ENCODE data around the gene MMADHC.
"Not testable (repeated sequence)": the region's sequence is repeated elsewhere in the genome, so short reads cannot be mapped to it uniquely, and the experiment has no call there.

Gene MMADHC

DNA sequence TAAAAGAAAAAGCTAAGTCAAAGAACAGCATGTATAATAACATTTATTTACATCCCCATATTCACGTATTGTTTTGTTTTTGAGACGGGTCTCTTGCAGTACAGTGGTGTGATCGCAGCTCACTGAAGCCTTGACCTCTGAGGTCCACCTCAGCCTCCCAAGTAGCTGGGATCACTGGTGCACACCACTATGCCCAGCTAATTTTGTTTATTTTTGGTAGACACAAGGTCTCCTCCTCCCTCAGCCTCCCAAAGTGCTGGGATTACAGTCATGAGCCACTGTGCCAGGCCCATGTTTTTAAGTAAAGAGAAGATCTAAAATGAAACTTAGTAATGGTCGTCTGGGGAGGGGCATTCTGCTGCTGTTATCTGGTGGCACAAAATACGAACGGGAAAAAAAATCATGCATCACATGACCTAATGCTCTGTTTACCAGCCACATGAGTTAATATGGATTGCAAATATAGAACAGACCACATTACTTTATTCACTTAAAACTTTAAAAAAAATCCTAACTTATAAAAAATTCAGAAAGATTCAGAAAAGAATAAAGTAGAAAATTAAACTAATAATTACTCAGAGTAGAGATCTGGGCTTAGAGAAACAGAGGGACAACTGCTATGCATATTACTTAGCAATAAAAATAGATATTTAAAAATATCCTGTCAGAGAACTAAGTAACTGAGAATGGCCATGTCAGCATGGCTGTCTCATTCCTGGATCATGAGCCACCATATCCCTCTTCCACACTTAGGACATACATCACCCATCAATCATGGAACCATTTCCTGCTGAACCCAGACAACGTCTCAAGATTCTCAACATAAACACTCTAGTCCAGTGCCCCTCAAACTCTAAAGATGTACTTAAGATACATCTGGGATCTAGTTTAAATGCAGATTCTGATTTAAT lies 7.3 kb downstream of the MMADHC start:
- Mint-ChIP-seq H3K36me3 (ENCODE audit: low read depth) (peaks cover 72% of the 10 kb centered on the region), H3K27ac (no peak overlapping the region), H3K9me3 (no peaks in the 10 kb centered on the region), H3K4me3 (no peak overlapping the region), H3K27me3 (no peaks in the 10 kb centered on the region), H3K4me1 (ENCODE audit: low read depth) (peaks cover 37% of the 10 kb centered on the region)
- intact Hi-C loops (cut with micrococcal nuclease): loop anchor here (10.0 kb wide), 1 partner anchor 1865 kb away; no protein-coding TSS in a partner anchor

DNA sequence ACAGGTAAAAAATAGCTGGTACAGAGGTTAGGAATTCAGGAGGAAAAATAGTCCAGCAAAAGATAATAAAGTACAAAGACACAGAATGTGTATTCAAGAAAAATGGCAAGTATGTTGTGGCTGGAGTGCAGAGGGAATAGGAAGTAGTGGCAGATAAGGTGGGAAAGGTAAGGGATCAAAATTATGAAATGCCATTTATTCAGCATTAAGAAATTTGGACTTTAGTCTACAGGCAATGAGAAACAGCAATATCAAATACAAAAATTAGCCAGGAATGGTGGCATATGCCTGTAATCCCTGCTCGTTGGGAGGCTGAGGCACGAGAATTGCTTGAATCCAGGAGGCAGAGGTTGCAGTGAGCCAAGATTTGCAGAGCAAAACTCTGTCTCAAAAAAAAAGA lies 10.3 kb downstream of the MMADHC start:
- intact Hi-C loops (cut with micrococcal nuclease): loop anchor here (10.0 kb wide), 1 partner anchor 1868 kb away; no protein-coding TSS in a partner anchor
- H3K4me3 Mint-ChIP-seq: no peak overlapping the region
- peaks cover 73% of the 10 kb centered on the region for H3K36me3 Mint-ChIP-seq (ENCODE audit: low read depth)

GRCh38 chr2:149575752-149576151 lies 11.8 kb downstream of the MMADHC start:
- intact Hi-C loops (cut with micrococcal nuclease): loop anchor here (10.0 kb wide), 1 partner anchor 1869 kb away; no protein-coding TSS in a partner anchor
- Mint-ChIP-seq H3K4me3 (no peak overlapping the region), H3K9me3 (no peaks in the 10 kb centered on the region), H3K27me3 (no peaks in the 10 kb centered on the region), H3K27ac (no peak overlapping the region), H3K36me3 (ENCODE audit: low read depth) (peaks cover 62% of the 10 kb centered on the region), H3K4me1 (ENCODE audit: low read depth) (peaks cover 20% of the 10 kb centered on the region)

More for the DNA sequence above, 10.3 kb downstream of the MMADHC start:
- H3K9me3 Mint-ChIP-seq: no peaks in the 10 kb centered on the region
- no peak overlapping the region for H3K27ac Mint-ChIP-seq
- H3K4me1 Mint-ChIP-seq (ENCODE audit: low read depth): peaks cover 20% of the 10 kb centered on the region
- no peaks in the 10 kb centered on the region for H3K27me3 Mint-ChIP-seq

- H3K36me3 Mint-ChIP-seq (ENCODE audit: low read depth): peaks cover 60% of the 10 kb centered on the region
- no peak overlapping the region for H3K4me3 Mint-ChIP-seq
- H3K4me1 Mint-ChIP-seq (ENCODE audit: low read depth): peaks cover 15% of the 10 kb centered on the region
- H3K9me3 Mint-ChIP-seq: no peaks in the 10 kb centered on the region
- H3K27ac Mint-ChIP-seq: no peak overlapping the region
- intact Hi-C loops (cut with micrococcal nuclease): loop anchor here (10.0 kb wide), 1 partner anchor 1870 kb away; no protein-coding TSS in a partner anchor
- no peaks in the 10 kb centered on the region for H3K27me3 Mint-ChIP-seq
These were observed 12.3 kb downstream of the MMADHC start for GRCh38 chr2:149575277-149575676.

DNA sequence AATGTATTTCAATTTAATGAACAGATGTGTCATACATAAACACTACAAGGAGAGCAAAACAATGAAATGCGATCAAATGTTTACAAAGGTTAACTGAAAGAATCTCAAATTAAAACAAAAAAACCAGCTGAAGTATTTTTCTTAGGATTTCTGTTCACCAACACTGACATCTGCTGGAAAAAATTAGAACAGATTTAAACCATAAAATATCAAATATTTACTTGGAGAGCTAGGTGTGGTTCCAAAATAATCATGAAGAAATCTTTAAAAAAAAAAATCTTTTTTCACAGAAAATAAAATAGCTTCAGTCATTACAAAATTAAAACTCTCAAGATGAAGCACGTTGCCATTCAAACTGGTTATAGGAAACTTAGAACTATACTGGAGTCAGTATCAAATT lies 13.8 kb downstream of the MMADHC start:
- H3K9me3 Mint-ChIP-seq: no peaks in the 10 kb centered on the region
- H3K27me3 Mint-ChIP-seq: no peaks in the 10 kb centered on the region
- peaks cover 68% of the 10 kb centered on the region for H3K36me3 Mint-ChIP-seq (ENCODE audit: low read depth)
- no peak overlapping the region for H3K27ac Mint-ChIP-seq
- H3K4me3 Mint-ChIP-seq: no peak overlapping the region
- peaks cover 10% of the 10 kb centered on the region for H3K4me1 Mint-ChIP-seq (ENCODE audit: low read depth)
- intact Hi-C loops (cut with micrococcal nuclease): loop anchor here (10.0 kb wide), 1 partner anchor 1871 kb away; no protein-coding TSS in a partner anchor

DNA sequence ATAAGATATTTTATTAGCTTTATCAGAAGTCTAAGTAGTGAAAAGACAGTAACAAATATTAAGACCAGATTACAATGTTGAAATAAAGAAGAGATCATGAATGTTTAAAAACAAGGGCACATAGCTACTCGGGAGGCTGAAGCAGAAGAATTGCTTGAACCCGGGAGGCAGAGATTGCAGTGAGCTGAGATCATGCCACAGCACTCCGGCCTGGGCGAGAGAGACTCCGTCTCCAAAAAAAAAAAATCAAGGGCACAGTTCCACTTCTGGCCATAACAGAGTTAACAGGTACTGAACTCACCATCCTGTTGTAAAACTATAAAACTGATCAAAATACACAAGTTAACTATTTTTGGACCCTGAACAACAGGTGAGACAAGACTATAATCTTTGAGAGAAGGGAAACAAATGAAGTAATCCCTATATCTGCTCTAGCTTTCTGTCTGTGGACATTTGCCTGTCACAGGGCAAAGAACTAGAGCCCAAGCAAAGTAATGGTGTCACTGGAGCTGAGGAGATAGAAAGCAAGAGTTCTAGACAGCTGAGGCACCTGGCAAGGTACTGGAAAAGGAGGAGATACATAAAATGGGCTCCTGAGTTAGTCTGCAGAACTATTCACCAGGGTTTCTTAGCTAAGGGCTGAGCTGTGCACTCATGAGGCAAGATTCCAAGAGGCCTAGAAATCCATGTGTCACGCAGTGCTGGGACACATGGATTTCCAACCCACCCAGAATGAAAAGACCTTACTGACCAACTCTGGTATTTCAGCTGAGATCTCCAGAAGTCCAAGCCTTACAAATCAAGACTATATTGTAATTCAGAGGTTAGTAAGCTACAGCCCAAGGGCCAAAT lies 15.2 kb downstream of the MMADHC start:
- Mint-ChIP-seq H3K36me3 (ENCODE audit: low read depth) (peaks cover 64% of the 10 kb centered on the region), H3K27me3 (no peaks in the 10 kb centered on the region), H3K9me3 (no peaks in the 10 kb centered on the region), H3K4me1 (ENCODE audit: low read depth) (peaks cover 5% of the 10 kb centered on the region), H3K27ac (no peak overlapping the region), H3K4me3 (no peak overlapping the region)
- intact Hi-C loops (cut with micrococcal nuclease): loop anchor here (10.0 kb wide), 1 partner anchor 1872 kb away; no protein-coding TSS in a partner anchor

- intact Hi-C loops (cut with micrococcal nuclease): no loop called here
- Mint-ChIP-seq H3K36me3 (ENCODE audit: low read depth) (peaks cover 60% of the 10 kb centered on the region), H3K4me3 (no peak overlapping the region), H3K4me1 (ENCODE audit: low read depth) (no peaks in the 10 kb centered on the region), H3K9me3 (no peaks in the 10 kb centered on the region), H3K27me3 (no peaks in the 10 kb centered on the region), H3K27ac (no peak overlapping the region)
These were observed 19.4 kb downstream of the MMADHC start for GRCh38 chr2:149568138-149568537.

GRCh38 chr2:149566652-149567051 lies 20.9 kb downstream of the MMADHC start:
- intact Hi-C loops (cut with micrococcal nuclease): no loop called here
- Mint-ChIP-seq H3K9me3 (no peaks in the 10 kb centered on the region), H3K27me3 (no peaks in the 10 kb centered on the region), H3K36me3 (ENCODE audit: low read depth) (peaks cover 46% of the 10 kb centered on the region), H3K27ac (no peak overlapping the region), H3K4me3 (no peak overlapping the region), H3K4me1 (ENCODE audit: low read depth) (no peaks in the 10 kb centered on the region)

- H3K4me3 Mint-ChIP-seq; intact Hi-C loops (cut with micrococcal nuclease); H3K27ac Mint-ChIP-seq; H3K9me3 Mint-ChIP-seq; H3K4me1 Mint-ChIP-seq (ENCODE audit: low read depth); H3K27me3 Mint-ChIP-seq: not testable (repeated sequence)
- peaks cover 46% of the 10 kb centered on the region for H3K36me3 Mint-ChIP-seq (ENCODE audit: low read depth)
These were observed 21.9 kb downstream of the MMADHC start for GRCh38 chr2:149565625-149566024.

- no peak overlapping the region for H3K27ac Mint-ChIP-seq
- H3K4me1 Mint-ChIP-seq (ENCODE audit: low read depth): no peaks in the 10 kb centered on the region
- no peak overlapping the region for H3K4me3 Mint-ChIP-seq
- H3K9me3 Mint-ChIP-seq: no peaks in the 10 kb centered on the region
- no peaks in the 10 kb centered on the region for H3K27me3 Mint-ChIP-seq
- intact Hi-C loops (cut with micrococcal nuclease): no loop called here
- peaks cover 41% of the 10 kb centered on the region for H3K36me3 Mint-ChIP-seq (ENCODE audit: low read depth)
These were observed 22.6 kb downstream of the MMADHC start for GRCh38 chr2:149564983-149565382.

DNA sequence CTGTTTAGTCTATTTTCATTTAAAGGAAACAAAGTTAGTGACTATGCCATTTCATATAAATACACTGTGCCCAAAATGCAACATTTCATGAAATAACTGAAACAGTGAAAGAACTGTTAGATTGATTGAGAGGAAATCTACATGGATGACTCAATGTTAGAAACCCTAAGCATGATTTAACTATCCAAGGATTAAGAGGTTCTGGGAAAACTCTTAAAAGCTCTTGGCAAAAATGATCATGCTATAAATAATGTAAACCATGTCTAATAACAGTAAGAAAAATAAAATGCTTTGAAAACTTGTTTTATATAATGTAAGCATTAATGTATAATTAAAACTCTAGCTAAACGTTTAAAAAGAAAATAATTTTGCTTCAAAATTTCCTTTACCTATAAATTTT lies 23.5 kb downstream of the MMADHC start:
- H3K4me1 Mint-ChIP-seq (ENCODE audit: low read depth): no peaks in the 10 kb centered on the region
- intact Hi-C loops (cut with micrococcal nuclease): no loop called here
- H3K4me3 Mint-ChIP-seq: no peak overlapping the region
- H3K9me3 Mint-ChIP-seq: no peaks in the 10 kb centered on the region
- peaks cover 32% of the 10 kb centered on the region for H3K36me3 Mint-ChIP-seq (ENCODE audit: low read depth)
- H3K27ac Mint-ChIP-seq: no peak overlapping the region
- H3K27me3 Mint-ChIP-seq: no peaks in the 10 kb centered on the region

- no peak overlapping the region for H3K27ac Mint-ChIP-seq
- H3K4me3 Mint-ChIP-seq: no peak overlapping the region
These were observed 25.3 kb downstream of the MMADHC start for GRCh38 chr2:149562324-149562723.

GRCh38 chr2:149561309-149561926 lies 26.2 kb downstream of the MMADHC start:
- no peaks in the 10 kb centered on the region for H3K4me1 Mint-ChIP-seq (ENCODE audit: low read depth)
- no peaks in the 10 kb centered on the region for H3K27me3 Mint-ChIP-seq
- H3K4me3 Mint-ChIP-seq: no peak overlapping the region
- no peak overlapping the region for H3K27ac Mint-ChIP-seq
- no peaks in the 10 kb centered on the region for H3K9me3 Mint-ChIP-seq
- H3K36me3 Mint-ChIP-seq (ENCODE audit: low read depth): peaks cover 11% of the 10 kb centered on the region
- intact Hi-C loops (cut with micrococcal nuclease): loop anchor here (1.0 kb wide), 2 partner anchors 521 to 544 kb away; no protein-coding TSS in a partner anchor

More at GRCh38 chr2:149562324-149562723, 25.3 kb downstream of the MMADHC start:
- Mint-ChIP-seq H3K27me3 (no peaks in the 10 kb centered on the region), H3K9me3 (no peaks in the 10 kb centered on the region), H3K36me3 (ENCODE audit: low read depth) (peaks cover 19% of the 10 kb centered on the region), H3K4me1 (ENCODE audit: low read depth) (no peaks in the 10 kb centered on the region)
- intact Hi-C loops (cut with micrococcal nuclease): no loop called here

Measured in dendritic cell treated with granulocyte-macrophage colony-stimulating factor and Interleukin-4, amounts not matched to agents 40 ng/mL and 50 ng/mL, for 4 days (primary cell).